Colonic mucosa (tissue), 4 donors: Measurements from ENCODE around the gene UQCRHL. TPM values are rescaled to one million over a fixed set of nuclear protein-coding genes. Genes with fewer than 3 reads are reported as not detected.
A peak's percentile ranks its signal among the peaks of the same experiment; 100 is the strongest.
"Not testable (repeated sequence)": the region's sequence is repeated elsewhere in the genome, so short reads cannot be mapped to it uniquely, and the experiment has no call there.

Experiments used
- DNase-seq: peaks from one replicate; pipeline ENCODE4 v3.0.0-alpha.2; 2020
- H3K27ac ChIP-seq: fragments of 200-600 bp; one replicate; pipeline ENCODE4 v1.8.0; 2021
- H3K27me3 ChIP-seq: fragments of 200-600 bp; one replicate; pipeline ENCODE4 v1.8.0; 2021
- H3K36me3 ChIP-seq: fragments of 200-600 bp; one replicate; pipeline ENCODE4 v1.8.0; 2021
- H3K4me1 ChIP-seq: fragments of 200-600 bp; one replicate; pipeline ENCODE4 v1.8.0; 2021; ENCODE audit warnings: mild to moderate bottlenecking
- H3K4me3 ChIP-seq: fragments of 200-600 bp; one replicate; pipeline ENCODE4 v1.8.0; 2021
- H3K9ac ChIP-seq, 2 donors: one replicate each; pipeline ENCODE4 v1.7.0; 2013; ENCODE audit warnings: control low read depth in 2 of 2, low read depth in 2 of 2, low read length in 2 of 2
- H3K9me3 ChIP-seq: fragments of 200-600 bp; one replicate; pipeline ENCODE4 v1.8.0; 2021
- intact Hi-C: fragments of 100-400 bp; cut with DNase I; formaldehyde crosslinking; loops from one replicate; pipeline ENCODE4 v1.14.1; 2022
- total RNA-seq, 2 donors: library from RNA; stranded (reverse); fragmentation: NEBNext Ultra II Directional in 1 of 2; extraction: Animal tissue kit (Norgen Biotek cat#: 25700) in 1 of 2; gene quantifications; one replicate each; pipeline ENCODE4 v1.2.1, GENCODE V29; 2021
- TF ChIP-seq, protein P1 (sequence below): fragments of 200-600 bp; IDR thresholded peaks from one replicate; pipeline ENCODE4 v1.8.0; 2022; ENCODE audit warnings: antibody characterized with exemption, mild to moderate bottlenecking
- donor health status: healthy.
- donor health status: DM: no; HTN: no; CAD: no.
- donor health status: DM: no; HTN: no; CAD: no.

The UQCRHL gene
- total RNA-seq, 2 donors from 2014 or later, result 2.4 to 3.2 TPM

DNA sequence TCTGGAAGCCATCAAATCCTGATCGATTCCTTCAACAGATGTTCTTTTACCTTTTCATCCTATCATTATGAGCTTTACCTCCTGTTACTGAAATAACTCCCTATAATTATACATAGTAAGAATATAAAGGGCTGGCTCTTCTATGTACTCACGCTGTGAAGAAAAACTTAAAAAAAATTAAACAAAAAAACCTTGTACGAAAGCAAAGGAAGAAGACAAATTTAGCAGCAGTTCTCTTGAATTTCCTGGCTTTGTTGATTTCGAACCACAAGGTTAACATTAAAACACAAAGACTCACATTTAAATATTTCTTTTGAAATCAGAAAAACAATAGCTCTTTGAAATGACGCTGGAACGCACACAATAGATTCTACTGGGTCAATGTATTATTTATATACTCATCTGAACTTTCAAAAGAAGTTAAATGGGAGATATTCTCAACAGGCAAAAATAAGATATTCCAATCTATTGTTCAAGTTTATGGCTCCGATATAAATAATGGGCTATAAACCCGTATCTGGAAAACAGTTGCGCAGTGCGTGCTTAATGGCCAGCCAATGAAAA lies 26.5 kb upstream of the UQCRHL start:
- intact Hi-C loops, result no loop called here
- Histone ChIP-seq H3K4me3 (peak overlapping the region; percentile 81), H3K36me3 (no peaks in the 10 kb centered on the region), H3K9me3 (no peaks in the 10 kb centered on the region), H3K4me1 (no peaks in the 10 kb centered on the region), H3K27ac (peak overlapping the region; percentile 100), H3K9ac (peak overlapping the region; percentile 97 to 100), H3K27me3 (no peaks in the 10 kb centered on the region)
- TF ChIP-seq, protein P1, sequence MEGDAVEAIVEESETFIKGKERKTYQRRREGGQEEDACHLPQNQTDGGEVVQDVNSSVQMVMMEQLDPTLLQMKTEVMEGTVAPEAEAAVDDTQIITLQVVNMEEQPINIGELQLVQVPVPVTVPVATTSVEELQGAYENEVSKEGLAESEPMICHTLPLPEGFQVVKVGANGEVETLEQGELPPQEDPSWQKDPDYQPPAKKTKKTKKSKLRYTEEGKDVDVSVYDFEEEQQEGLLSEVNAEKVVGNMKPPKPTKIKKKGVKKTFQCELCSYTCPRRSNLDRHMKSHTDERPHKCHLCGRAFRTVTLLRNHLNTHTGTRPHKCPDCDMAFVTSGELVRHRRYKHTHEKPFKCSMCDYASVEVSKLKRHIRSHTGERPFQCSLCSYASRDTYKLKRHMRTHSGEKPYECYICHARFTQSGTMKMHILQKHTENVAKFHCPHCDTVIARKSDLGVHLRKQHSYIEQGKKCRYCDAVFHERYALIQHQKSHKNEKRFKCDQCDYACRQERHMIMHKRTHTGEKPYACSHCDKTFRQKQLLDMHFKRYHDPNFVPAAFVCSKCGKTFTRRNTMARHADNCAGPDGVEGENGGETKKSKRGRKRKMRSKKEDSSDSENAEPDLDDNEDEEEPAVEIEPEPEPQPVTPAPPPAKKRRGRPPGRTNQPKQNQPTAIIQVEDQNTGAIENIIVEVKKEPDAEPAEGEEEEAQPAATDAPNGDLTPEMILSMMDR, result no peak
- DNase-seq, result no peak

DNA sequence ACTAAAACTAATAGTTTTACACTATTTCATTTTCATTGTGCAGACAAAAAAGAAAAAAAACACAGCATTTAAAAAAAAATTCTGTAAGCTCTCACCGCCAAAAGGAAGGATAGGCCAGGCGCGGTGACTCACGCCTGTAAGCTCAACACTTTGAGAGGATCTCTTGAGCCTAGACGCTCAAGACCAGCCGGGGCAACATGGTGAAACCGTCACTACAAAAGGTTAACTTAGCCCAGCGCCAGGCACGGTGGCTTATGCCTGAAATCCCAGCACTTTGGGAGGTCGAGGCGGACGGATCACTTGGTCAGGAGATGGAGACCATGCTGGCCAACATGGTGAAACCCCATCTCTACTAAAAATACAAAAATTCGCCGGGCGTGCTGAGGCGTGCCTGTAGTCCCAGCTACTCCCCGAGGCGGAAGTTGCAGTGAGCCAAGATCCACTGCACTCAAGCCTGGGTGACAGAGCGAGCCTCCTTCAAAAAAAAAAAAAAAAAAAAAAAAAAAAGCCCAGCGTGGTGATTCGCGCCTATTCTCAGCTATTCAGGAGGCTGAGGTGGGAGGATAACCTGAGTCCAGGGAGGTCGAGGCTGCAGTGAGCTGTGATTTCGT lies 25.7 kb upstream of the UQCRHL start:
- no peaks in the 10 kb centered on the region for H3K27me3 ChIP-seq
- no peaks in the 10 kb centered on the region for H3K9me3 ChIP-seq
- H3K4me3 ChIP-seq, result peak overlapping the region; percentile 81
- peak overlapping the region; percentile 100 for H3K27ac ChIP-seq
- H3K4me1 ChIP-seq, result no peaks in the 10 kb centered on the region
- H3K36me3 ChIP-seq, result no peaks in the 10 kb centered on the region
- H3K9ac ChIP-seq, result peak overlapping the region in 1 of 2 donors; percentile 100
- intact Hi-C loops, result no loop called here
- peak; percentile 65 for DNase-seq
- TF ChIP-seq, protein P1, result no peak

DNA sequence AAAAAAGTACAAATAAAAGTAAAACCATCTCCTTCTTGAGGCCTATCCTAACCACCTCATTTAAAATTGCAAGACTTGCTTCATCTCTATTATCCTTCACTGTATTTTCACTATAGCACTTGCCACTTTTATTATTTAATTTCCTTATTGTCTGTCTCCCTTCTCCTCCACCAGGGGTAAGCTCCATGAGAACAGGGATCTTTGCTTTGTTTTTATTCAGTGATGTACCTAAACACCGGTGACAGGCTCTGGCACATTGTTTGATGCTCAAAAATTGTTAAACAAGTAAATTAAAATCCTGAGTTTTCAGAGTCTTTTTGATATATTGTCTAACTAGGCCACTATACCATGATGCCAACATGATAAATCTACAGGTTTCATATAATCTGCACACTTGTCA lies 22.8 kb upstream of the UQCRHL start:
- no peak for DNase-seq
- intact Hi-C loops, result no loop called here
- H3K4me3 ChIP-seq, result no peak overlapping the region
- no peaks in the 10 kb centered on the region for H3K36me3 ChIP-seq
- H3K27ac ChIP-seq, result peak overlapping the region; percentile 12
- no peaks in the 10 kb centered on the region for H3K9me3 ChIP-seq
- TF ChIP-seq, protein P1, result no peak
- no peak overlapping the region for H3K9ac ChIP-seq
- H3K4me1 ChIP-seq, result no peaks in the 10 kb centered on the region
- H3K27me3 ChIP-seq, result no peaks in the 10 kb centered on the region

DNA sequence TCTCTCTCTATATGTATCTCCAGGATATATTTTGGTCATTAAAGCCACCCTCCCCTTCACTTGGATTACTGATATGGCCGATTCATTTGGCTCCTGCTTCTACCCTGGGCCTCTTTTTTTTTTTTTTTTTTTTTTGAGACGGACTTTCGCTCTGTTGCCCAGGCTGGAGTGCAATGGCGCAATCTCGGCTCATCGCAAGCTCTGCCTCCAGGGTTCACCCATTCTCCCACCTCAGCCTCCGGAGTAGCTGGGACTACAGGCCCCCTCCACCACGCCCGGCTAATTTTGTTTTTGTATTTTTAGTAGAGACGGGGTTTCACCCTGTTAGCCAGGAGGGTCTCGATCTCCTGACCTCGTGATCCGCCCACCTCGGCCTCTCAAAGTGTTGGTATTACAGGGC lies 21.5 kb upstream of the UQCRHL start:
- H3K9me3 ChIP-seq, DNase-seq, H3K4me3 ChIP-seq, H3K27ac ChIP-seq, H3K4me1 ChIP-seq, intact Hi-C loops, H3K27me3 ChIP-seq, H3K9ac ChIP-seq, H3K36me3 ChIP-seq: not testable (repeated sequence)

DNA sequence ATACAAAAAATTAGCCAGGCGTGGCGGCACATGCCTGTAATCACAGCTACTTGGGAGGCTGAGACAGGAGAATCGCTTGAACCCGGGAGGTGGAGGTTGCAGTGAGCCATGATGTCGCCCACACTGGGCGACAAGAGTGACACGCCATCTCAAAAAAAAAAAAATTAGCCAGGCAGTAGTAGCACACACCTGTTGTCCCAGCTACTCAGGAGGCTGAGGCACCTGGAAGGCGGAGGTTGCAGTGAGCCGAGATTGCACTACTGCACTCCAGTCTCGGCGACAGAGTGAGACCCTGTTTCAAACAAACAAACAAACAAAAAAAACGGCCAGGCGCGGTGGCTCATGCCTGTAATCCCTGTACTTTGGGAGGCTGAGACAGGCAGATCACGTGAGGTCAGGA lies 20.1 kb upstream of the UQCRHL start:
- intact Hi-C loops, H3K27me3 ChIP-seq, H3K9me3 ChIP-seq, H3K27ac ChIP-seq, DNase-seq, H3K4me1 ChIP-seq, H3K4me3 ChIP-seq, H3K9ac ChIP-seq, H3K36me3 ChIP-seq: not testable (repeated sequence)

DNA sequence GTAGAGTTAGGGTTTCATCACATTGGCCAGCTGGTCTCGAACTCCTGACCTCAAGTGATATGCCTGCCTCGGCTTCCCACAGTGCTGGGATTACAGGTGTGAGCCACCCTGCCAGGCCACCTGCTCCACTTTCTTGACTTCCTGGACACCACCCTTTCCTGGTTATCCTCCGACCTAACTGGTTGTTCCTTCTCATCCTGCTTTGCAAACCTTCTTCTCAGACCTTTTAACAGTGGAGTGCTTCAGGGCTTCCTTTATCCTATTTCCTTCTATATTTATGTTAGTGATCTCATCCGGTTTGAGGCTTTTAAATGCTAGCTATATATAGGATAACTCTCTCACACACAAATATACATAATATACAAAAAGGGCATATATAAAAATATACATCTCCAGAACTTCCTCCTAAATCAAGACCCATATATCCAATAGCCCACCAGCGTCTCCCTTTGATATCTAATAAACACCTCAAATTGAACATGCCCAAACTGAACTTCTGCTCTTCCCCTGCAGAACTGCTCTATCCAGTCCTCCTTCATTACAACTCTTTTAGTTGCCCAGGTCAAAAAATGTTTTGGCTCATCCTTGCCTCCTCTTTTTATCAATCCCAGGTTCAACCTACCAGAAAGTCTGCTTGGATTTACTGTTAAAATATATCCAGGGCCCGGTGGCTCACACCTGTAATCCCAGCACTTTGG lies 19.5 kb upstream of the UQCRHL start:
- no peak for DNase-seq
- intact Hi-C loops, result no loop called here
- no peaks in the 10 kb centered on the region for H3K27me3 ChIP-seq
- no peaks in the 10 kb centered on the region for H3K4me1 ChIP-seq
- H3K4me3 ChIP-seq, result no peak overlapping the region
- H3K9me3 ChIP-seq, result no peaks in the 10 kb centered on the region
- TF ChIP-seq, protein P1, result no peak
- no peak overlapping the region for H3K27ac ChIP-seq
- H3K36me3 ChIP-seq, result no peaks in the 10 kb centered on the region
- no peak overlapping the region for H3K9ac ChIP-seq
